Glutamatergic neuron (in vitro differentiated cells): Measurements from ENCODE around the gene C3orf22. TPM values are rescaled to one million over a fixed set of nuclear protein-coding genes. Genes with fewer than 3 reads are reported as not detected.
"Not testable (repeated sequence)": the region's sequence is repeated elsewhere in the genome, so short reads cannot be mapped to it uniquely, and the experiment has no call there.

Experiments used
- DNase-seq: peaks from one replicate; pipeline ENCODE4 v3.0.0; 2022
- H3K27ac Mint-ChIP-seq: one replicate; pipeline ENCODE4 v1.8.0; 2020; ENCODE audit warnings: mild to moderate bottlenecking, mixed read lengths, inconsistent platforms; ENCODE audit not compliant: unreplicated experiment
- H3K27me3 Mint-ChIP-seq: one replicate; pipeline ENCODE4 v1.8.0; 2020; ENCODE audit warnings: mild to moderate bottlenecking, moderate library complexity, mixed read lengths, inconsistent platforms; ENCODE audit not compliant: unreplicated experiment
- H3K36me3 Mint-ChIP-seq: one replicate; pipeline ENCODE4 v1.8.0; 2020; ENCODE audit warnings: mild to moderate bottlenecking, mixed read lengths, inconsistent platforms; ENCODE audit not compliant: unreplicated experiment
- H3K4me1 Mint-ChIP-seq: one replicate; pipeline ENCODE4 v1.8.0; 2020; ENCODE audit warnings: mild to moderate bottlenecking, low read depth, mixed read lengths, inconsistent platforms; ENCODE audit not compliant: unreplicated experiment
- H3K4me3 Mint-ChIP-seq: one replicate; pipeline ENCODE4 v1.8.0; 2020; ENCODE audit warnings: mild to moderate bottlenecking, mixed read lengths, inconsistent platforms; ENCODE audit not compliant: unreplicated experiment
- H3K9me3 Mint-ChIP-seq: one replicate; pipeline ENCODE4 v1.8.0; 2020; ENCODE audit warnings: mild to moderate bottlenecking, moderate library complexity, mixed read lengths, inconsistent platforms; ENCODE audit not compliant: unreplicated experiment
- total RNA-seq: library from RNA; stranded (reverse); fragmentation: NEBNext Ultra II Directional; extraction: Animal tissue kit (Norgen Biotek cat#: 25700); gene quantifications from one replicate; pipeline ENCODE4 v1.2.1, GENCODE V29; 2021; ENCODE audit not compliant: unreplicated experiment
- TF ChIP-seq, protein P1 (sequence below): fragments of 200-600 bp; sonication (generic); IDR thresholded peaks from one replicate; pipeline ENCODE4 v1.5.0; 2021; ENCODE audit not compliant: partially characterized antibody, unreplicated experiment

C3orf22 gene
- total RNA-seq, 1 donor from 2014 or later = not detected

DNA sequence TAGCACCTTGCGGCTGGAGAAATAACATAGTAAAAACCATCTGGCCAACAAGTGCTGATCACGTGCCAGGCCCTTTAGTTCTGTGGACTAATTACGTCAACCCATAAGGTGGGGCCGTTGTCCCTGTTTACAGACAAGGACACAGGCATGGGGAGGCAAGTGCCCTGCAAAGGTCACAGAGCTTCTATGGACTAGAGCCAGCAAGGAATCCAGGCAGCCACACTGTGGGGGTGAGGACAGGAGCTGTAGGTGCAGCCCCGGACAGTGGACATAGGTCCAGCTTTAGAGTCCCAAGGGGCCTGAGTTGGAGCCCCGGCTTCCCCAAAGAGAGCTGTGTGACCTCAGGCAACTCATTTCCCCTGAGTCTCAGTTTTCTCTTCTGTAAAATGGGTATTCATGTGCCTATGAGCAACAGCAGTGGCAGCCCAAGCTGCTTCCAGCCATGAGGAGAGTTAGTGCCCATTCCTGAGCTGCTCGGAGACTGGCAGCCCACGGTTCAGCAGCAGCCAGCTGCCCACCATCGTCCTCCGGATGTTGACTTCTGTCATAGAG lies 20.9 kb downstream of the C3orf22 start:
- Mint-ChIP-seq H3K27ac (no peak overlapping the region), H3K4me1 (peaks cover 5% of the 10 kb centered on the region), H3K4me3 (no peak overlapping the region), H3K9me3 (peaks cover 2% of the 10 kb centered on the region), H3K27me3 (peaks cover 10% of the 10 kb centered on the region), H3K36me3 (no peaks in the 10 kb centered on the region)
- DNase-seq = peak; percentile 15
- TF ChIP-seq, protein P1, sequence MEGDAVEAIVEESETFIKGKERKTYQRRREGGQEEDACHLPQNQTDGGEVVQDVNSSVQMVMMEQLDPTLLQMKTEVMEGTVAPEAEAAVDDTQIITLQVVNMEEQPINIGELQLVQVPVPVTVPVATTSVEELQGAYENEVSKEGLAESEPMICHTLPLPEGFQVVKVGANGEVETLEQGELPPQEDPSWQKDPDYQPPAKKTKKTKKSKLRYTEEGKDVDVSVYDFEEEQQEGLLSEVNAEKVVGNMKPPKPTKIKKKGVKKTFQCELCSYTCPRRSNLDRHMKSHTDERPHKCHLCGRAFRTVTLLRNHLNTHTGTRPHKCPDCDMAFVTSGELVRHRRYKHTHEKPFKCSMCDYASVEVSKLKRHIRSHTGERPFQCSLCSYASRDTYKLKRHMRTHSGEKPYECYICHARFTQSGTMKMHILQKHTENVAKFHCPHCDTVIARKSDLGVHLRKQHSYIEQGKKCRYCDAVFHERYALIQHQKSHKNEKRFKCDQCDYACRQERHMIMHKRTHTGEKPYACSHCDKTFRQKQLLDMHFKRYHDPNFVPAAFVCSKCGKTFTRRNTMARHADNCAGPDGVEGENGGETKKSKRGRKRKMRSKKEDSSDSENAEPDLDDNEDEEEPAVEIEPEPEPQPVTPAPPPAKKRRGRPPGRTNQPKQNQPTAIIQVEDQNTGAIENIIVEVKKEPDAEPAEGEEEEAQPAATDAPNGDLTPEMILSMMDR = no peak

DNA sequence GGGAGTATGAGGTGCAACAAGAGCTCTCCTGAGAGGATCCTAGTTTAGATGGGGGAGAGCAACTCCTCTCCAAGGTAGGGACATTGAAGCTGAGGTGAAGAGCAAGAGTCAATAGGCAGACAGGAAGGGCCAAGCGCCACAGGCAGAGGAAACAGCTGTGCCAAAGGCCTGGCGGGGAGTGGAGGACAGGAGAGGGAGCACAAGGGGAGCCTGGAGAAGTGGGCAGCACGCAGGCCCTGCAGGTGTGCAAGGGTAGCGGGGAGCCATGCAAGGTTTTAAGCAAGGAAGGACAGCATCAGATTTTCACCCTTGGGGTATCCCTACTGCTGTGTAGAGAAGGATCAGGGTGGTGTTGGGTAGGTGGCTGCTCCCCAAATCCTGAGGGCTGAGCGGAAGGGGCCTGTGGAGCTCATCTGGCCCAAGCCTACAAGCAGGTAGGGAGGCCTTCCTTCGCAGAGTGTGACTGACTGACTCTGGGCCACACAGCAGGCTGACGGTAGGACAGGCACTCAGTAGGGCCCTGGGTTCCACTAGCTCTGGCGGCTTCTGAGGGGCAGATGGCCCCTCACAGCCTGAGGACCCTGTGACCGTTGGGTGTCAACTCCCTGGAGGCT lies 21.5 kb downstream of the C3orf22 start:
- peaks cover 2% of the 10 kb centered on the region for H3K9me3 Mint-ChIP-seq
- no peak overlapping the region for H3K4me3 Mint-ChIP-seq
- H3K27me3 Mint-ChIP-seq = peaks cover 10% of the 10 kb centered on the region
- TF ChIP-seq, protein P1 = no peak
- DNase-seq = peak; percentile 12
- H3K4me1 Mint-ChIP-seq = peaks cover 5% of the 10 kb centered on the region
- no peak overlapping the region for H3K27ac Mint-ChIP-seq
- H3K36me3 Mint-ChIP-seq = no peaks in the 10 kb centered on the region

DNA sequence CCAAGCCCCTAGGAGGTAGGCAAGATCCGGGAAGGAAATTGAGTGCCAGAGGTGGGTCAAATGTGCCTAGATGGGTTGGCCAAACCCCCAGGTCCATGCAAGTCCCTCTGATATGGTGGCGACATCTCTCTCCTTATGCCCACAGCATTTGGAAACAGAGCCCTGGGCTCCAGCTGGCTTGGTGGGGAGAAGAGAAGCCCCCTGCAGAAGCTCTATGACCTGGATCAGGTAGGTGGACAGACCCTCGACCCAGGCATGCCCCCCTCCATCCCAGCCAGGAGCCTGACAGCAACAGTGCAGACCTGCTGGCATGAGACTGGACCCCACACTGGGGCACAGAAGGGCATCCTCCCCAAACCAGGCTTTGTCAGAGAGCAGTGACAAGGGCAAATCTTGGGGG lies 22.6 kb downstream of the C3orf22 start:
- TF ChIP-seq, protein P1 = no peak
- Mint-ChIP-seq H3K9me3 (peaks cover 2% of the 10 kb centered on the region), H3K27ac (no peak overlapping the region), H3K36me3 (no peaks in the 10 kb centered on the region), H3K4me3 (no peak overlapping the region), H3K27me3 (peaks cover 8% of the 10 kb centered on the region), H3K4me1 (peaks cover 5% of the 10 kb centered on the region)
- DNase-seq = peak; percentile 8

DNA sequence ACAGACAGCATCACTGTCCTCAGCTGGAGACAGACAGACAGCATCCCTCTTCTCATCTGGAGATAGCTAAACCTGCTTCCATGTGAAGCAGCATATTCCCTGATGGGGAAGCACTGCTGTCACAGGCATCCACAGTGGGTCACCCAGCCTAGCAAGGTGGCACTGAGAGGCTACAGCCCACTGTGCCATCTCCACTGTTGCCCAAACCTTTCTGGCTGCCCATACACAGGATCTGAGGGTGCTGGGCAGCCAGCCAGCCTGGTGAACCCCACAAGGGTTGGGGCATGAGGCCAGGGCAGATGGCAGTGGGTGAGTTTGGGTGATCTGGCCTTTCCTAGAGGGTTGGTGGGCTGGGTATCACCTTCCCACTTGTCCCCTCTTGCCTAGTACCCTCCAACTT lies 23.1 kb downstream of the C3orf22 start:
- H3K4me3 Mint-ChIP-seq = no peak overlapping the region
- peaks cover 8% of the 10 kb centered on the region for H3K27me3 Mint-ChIP-seq
- H3K36me3 Mint-ChIP-seq = no peaks in the 10 kb centered on the region
- DNase-seq = peak; percentile 6
- TF ChIP-seq, protein P1 = no peak
- H3K4me1 Mint-ChIP-seq = peaks cover 5% of the 10 kb centered on the region
- H3K9me3 Mint-ChIP-seq = peaks cover 2% of the 10 kb centered on the region
- no peak overlapping the region for H3K27ac Mint-ChIP-seq

DNA sequence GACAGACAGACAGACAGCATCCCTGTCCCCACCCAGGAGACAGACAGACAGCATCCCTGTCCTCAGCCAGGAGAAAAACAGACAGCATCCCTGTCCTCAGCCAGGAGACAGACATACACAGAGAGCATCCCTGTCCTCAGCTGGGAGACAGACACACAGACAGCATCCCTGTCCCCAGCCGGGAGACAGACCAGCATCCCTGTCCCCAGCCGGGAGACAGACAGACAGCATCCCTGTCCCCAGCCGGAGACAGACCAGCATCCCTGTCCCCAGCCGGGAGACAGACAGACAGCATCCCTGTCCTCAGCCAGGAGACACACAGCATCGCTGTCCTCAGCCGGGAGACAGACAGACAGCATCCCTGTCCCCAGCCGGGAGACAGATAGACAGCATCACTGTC lies 24.0 kb downstream of the C3orf22 start:
- not testable (repeated sequence) for H3K36me3 Mint-ChIP-seq, H3K27me3 Mint-ChIP-seq, H3K9me3 Mint-ChIP-seq, H3K4me3 Mint-ChIP-seq, H3K4me1 Mint-ChIP-seq
- peak; percentile 8 for DNase-seq
- peak overlapping the region; percentile 25 for H3K27ac Mint-ChIP-seq
